Right atrium auricular region (tissue), 2 donors: ENCODE data around the gene GFRA1. TPM values are rescaled to one million over a fixed set of nuclear protein-coding genes. Genes with fewer than 3 reads are reported as not detected.

Experiments used
- DNase-seq: peaks from one replicate; pipeline ENCODE4 v3.0.0-alpha.2; 2019; ENCODE audit warnings: low spot score
- H3K27ac ChIP-seq, 2 donors: fragments of 200-600 bp; sonication (generic); 1 replicate in 1 of 2; 2 replicates in 1 of 2; pipeline ENCODE4 v1.5.1; 2016 to 2019
- H3K27me3 ChIP-seq, 2 donors: fragments of 200-600 bp; sonication (generic); one replicate each; pipeline versions ENCODE4 v1.5.1 to v1.6.0; 2017 to 2019
- H3K36me3 ChIP-seq: fragments of 200-600 bp; sonication (generic); one replicate; pipeline ENCODE4 v1.5.1; 2016
- H3K4me1 ChIP-seq, 2 donors: fragments of 200-600 bp; sonication (generic); one replicate each; pipeline versions ENCODE4 v1.5.1 to v1.6.0; 2017 to 2019
- H3K4me3 ChIP-seq, 2 donors: fragments of 200-600 bp; sonication (generic); 1 replicate in 1 of 2; 2 replicates in 1 of 2; pipeline ENCODE4 v1.5.1; 2017 to 2019; ENCODE audit warnings: mild to moderate bottlenecking in 1 of 2, moderate library complexity in 1 of 2
- H3K9me3 ChIP-seq, 2 donors: fragments of 200-600 bp; sonication (generic); one replicate each; pipeline ENCODE4 v1.5.1; 2019
- total RNA-seq, 2 donors: library from RNA; depleted of rRNA; stranded (reverse); fragments of >200 nt; gene quantifications; one replicate each; pipeline ENCODE4 v1.1.0, GENCODE V29; 2016
- TF ChIP-seq, protein P1 (sequence below), 2 donors: fragments of 200-600 bp; sonication (generic); IDR thresholded peaks; one replicate each; pipeline ENCODE4 v1.5.1; 2019; ENCODE audit warnings: antibody characterized with exemption in 2 of 2

GFRA1 gene
- total RNA-seq, 2 donors from 2014 or later = 9.1 to 18.7 TPM

DNA sequence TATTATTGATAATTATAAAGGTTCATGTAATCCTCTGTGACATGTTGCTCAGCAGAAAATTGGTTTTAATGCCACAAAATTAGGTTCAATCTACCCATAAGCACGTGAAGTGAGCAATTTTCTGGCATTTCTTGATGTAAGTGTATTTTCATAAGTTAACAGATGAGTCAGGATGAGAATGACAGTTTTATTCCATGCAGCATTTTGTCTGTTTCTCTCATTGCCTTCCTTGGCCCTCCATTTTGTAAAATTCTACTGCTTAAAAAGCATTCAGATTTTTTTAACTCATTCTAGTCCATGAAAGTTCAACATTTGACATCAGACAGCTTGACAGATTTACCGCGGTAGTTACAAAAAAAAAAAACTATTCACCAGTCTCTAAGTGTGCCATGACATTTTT lies 4.0 kb upstream of the GFRA1 start:
- no peak for DNase-seq
- no peak overlapping the region for H3K4me3 ChIP-seq
- H3K36me3 ChIP-seq = no peaks in the 10 kb centered on the region
- TF ChIP-seq, protein P1, sequence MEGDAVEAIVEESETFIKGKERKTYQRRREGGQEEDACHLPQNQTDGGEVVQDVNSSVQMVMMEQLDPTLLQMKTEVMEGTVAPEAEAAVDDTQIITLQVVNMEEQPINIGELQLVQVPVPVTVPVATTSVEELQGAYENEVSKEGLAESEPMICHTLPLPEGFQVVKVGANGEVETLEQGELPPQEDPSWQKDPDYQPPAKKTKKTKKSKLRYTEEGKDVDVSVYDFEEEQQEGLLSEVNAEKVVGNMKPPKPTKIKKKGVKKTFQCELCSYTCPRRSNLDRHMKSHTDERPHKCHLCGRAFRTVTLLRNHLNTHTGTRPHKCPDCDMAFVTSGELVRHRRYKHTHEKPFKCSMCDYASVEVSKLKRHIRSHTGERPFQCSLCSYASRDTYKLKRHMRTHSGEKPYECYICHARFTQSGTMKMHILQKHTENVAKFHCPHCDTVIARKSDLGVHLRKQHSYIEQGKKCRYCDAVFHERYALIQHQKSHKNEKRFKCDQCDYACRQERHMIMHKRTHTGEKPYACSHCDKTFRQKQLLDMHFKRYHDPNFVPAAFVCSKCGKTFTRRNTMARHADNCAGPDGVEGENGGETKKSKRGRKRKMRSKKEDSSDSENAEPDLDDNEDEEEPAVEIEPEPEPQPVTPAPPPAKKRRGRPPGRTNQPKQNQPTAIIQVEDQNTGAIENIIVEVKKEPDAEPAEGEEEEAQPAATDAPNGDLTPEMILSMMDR (IDR thresholded peaks at IDR 0.05) = no peak
- H3K9me3 ChIP-seq = no peaks in the 10 kb centered on the region
- H3K27me3 ChIP-seq = peaks cover 0 to 4% of the 10 kb centered on the region in 2 donors
- peaks cover 0 to 18% of the 10 kb centered on the region in 2 donors for H3K4me1 ChIP-seq
- H3K27ac ChIP-seq = no peak overlapping the region

DNA sequence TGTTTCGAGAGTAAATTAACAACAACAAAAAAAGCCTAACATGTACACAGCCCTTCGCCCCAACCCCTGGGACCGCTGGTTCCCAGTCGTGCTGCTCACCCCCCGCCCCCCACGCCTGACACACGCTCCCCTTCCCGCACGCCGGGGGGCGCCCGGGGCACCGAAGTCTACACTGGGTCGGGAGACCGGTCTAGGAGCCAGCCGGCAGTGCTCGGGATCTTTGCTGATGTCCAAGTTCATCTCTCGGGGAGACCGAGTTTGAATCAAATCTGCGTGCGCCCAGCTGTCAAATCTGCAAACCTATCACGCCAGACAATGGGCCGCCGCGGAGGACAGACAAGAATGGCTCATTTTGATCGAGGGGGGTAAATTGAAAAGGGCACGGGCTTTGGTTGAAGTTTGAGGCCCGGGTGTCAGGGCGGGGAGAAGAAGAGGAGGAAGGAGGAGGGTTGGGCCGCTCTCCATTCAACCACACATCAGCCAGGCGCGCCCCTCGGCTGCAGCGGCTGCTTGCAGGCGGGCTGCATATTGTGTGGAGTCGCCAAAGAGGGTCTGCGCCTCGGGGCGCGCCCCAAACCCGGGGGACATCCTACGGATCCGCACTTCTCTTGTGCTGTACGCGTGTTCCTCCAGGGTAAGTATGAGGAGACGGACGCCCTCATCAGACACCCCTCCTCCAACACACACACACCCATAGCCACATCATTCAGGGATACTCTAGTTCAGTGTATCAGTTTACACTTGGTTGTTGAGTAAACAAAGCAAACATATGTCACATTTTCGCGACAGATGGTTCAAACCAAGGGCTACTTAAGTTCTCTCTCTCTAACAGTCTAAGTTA lies 1.3 kb upstream of the GFRA1 start:
- DNase-seq = no peak
- Histone ChIP-seq H3K27ac (no peak overlapping the region), H3K4me1 (peaks cover 0 to 33% of the 10 kb centered on the region in 2 donors), H3K36me3 (no peaks in the 10 kb centered on the region), H3K27me3 (peaks cover 0 to 15% of the 10 kb centered on the region in 2 donors), H3K9me3 (no peaks in the 10 kb centered on the region), H3K4me3 (peak overlapping the region; percentile 35 to 53)
- TF ChIP-seq, protein P1 (IDR thresholded peaks at IDR 0.05) = no peak

DNA sequence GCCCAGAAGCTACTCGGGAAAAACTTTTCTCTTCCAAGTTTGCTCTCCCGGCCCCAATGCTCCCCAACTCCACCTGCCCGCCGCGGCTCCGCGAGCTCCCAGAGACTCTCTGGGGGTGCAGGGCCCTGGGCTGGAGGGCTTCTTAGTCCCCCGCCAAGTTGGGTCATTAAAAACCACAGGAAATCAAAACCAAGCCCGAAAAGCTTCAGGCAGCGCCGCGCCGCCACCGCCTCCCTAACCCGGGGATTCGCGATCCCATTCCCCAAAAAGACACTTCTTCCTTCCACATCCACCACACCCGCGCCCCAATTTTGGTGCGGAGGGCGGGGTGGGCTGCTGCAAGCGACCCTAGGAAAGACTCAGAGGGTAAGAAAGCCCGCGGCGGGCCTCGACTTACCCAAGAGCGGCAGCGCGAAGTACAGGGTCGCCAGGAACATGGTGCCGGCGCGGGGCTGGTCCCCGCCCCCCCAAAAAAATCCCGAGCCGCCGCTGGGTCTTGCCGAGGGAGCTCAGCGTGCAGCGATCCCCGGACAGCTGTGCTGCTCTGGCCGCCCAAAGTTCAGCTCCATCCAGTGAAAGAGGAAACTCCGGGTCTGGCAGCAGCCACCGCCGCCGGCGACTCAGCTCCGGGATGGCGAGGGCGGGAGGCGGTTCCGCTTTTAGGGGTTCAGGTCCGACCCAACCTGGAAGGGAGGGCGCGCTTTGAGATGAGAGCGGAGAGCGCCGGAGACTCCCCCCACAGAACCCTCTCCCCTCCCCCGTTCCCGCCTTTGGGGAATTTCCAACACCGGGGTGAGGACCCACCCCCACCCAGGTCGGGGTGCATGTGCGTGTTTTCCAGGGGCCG lies 1.2 kb downstream of the GFRA1 start:
- peak overlapping the region; percentile 34 to 57 for H3K27ac ChIP-seq
- H3K4me3 ChIP-seq = peak overlapping the region; percentile 35 to 53
- peaks cover 0 to 17% of the 10 kb centered on the region in 2 donors for H3K27me3 ChIP-seq
- no peaks in the 10 kb centered on the region for H3K36me3 ChIP-seq
- TF ChIP-seq, protein P1 (IDR thresholded peaks at IDR 0.05) = no peak
- H3K4me1 ChIP-seq = peaks cover 0 to 33% of the 10 kb centered on the region in 2 donors
- DNase-seq = no peak
- H3K9me3 ChIP-seq = no peaks in the 10 kb centered on the region

DNA sequence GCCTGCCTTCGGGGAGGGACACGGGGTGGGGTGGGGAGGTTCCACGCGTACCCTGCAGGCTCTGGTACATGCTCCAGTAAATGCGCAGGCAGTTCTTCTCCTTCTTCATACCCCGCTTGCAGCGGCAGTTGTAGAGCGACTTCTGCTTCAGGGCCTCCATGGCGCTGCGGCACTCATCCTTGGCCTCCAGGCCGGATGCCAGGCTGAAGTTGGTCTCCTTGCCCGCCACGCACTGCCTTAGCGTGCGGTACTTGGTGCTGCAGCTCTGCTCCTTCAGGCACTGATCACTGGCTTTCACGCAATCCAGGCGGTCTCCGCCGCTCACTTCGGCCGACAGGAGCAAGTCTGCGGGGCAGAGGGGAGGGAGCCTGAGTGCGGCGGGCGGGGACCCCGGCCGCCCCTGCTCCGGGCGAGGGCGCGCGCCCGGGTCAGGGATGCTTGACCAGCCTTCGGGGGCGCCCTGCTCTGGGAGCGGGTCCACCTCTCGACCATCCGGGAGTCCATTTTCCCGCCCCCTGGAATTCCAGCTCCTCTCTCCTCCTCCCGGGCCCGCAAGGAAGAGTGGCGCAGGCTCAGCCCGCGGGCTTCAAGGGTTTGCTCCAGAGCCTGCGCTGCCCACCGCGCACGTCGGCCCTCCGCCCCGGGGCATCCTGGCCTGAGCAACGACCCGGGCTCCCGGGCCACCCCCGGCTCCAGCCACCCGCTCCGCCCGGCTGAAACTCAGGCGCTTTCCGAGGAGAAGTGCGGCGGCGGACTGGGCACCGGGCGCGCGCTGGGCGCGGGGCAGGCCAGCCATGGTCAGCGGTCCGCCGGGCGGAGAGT lies 2.0 kb downstream of the GFRA1 start:
- H3K27ac ChIP-seq = peak overlapping the region; percentile 32 to 57
- H3K4me3 ChIP-seq = peak overlapping the region; percentile 35 to 53
- no peaks in the 10 kb centered on the region for H3K36me3 ChIP-seq
- peaks cover 0 to 17% of the 10 kb centered on the region in 2 donors for H3K27me3 ChIP-seq
- peaks cover 0 to 33% of the 10 kb centered on the region in 2 donors for H3K4me1 ChIP-seq
- no peak for DNase-seq
- no peaks in the 10 kb centered on the region for H3K9me3 ChIP-seq
- TF ChIP-seq, protein P1 (IDR thresholded peaks at IDR 0.05) = no peak

DNA sequence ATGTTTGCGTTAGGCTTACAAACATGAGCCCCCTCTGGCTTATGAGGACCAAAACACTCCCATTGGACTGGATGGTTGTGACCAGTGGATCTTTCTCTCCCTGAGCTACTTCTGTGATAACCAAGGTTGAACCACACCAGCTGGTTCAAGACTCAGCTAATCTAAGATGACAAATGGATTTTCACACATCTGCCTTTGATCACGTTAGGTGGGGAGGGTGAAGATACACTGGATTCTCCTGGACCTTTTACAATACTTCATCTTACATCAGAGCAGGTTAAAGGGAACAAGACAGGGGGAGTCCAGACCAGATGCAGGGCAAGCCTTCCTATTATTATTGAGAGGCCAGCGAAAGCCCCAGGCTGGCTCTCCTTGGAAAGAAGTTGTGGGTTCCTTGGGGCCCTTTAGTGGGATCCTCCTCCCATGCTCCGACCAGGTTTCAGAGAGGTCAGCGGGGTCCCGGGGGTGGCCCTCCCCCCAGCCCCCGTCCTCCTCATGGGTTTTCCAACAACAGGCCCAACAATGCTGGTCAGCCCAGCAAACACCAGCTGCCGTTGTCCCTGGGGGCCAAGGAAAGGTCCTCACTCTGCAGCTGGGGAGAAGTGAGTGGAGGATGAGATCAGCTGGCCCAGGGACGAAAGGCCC lies 2.8 kb downstream of the GFRA1 start:
- no peak for DNase-seq
- Histone ChIP-seq H3K27me3 (peaks cover 0 to 17% of the 10 kb centered on the region in 2 donors), H3K9me3 (no peaks in the 10 kb centered on the region), H3K27ac (no peak overlapping the region), H3K4me3 (peak overlapping the region in 1 of 2 donors; percentile 53), H3K4me1 (peaks cover 0 to 33% of the 10 kb centered on the region in 2 donors), H3K36me3 (no peaks in the 10 kb centered on the region)
- TF ChIP-seq, protein P1 (IDR thresholded peaks at IDR 0.05) = no peak
